WERI-Rb-1 (cell line): ENCODE results near the gene HOGA1.
"Not testable (repeated sequence)": the region's sequence is repeated elsewhere in the genome, so short reads cannot be mapped to it uniquely, and the experiment has no call there.

Experiments used
- DNase-seq: peaks from one replicate; pipeline ENCODE4 v3.0.0-alpha.2; 2020
- H3K27ac ChIP-seq: fragments of 250-450 bp; sonication (Bioruptor Pico); 2 replicates; pipeline ENCODE4 v1.5.1; 2020; ENCODE audit warnings: mild to moderate bottlenecking, moderate library complexity
- H3K27me3 ChIP-seq: fragments of 250-450 bp; sonication (Bioruptor Pico); 2 replicates; pipeline ENCODE4 v1.5.1; 2021; ENCODE audit warnings: mild to moderate bottlenecking, low read depth, moderate library complexity; ENCODE audit not compliant: insufficient read depth, severe bottlenecking
- H3K36me3 ChIP-seq: fragments of 250-450 bp; sonication (Bioruptor Pico); 2 replicates; pipeline ENCODE4 v1.5.1; 2020; ENCODE audit warnings: mild to moderate bottlenecking, moderate library complexity
- H3K4me3 ChIP-seq: 2 replicates; pipeline ENCODE4 v1.5.1; 2011; ENCODE audit warnings: low read depth, mild to moderate bottlenecking, control low read depth, low read length
- H3K9me3 ChIP-seq: fragments of 250-450 bp; sonication (Bioruptor Pico); 2 replicates; pipeline ENCODE4 v1.5.1; 2021; ENCODE audit warnings: mild to moderate bottlenecking, moderate library complexity; ENCODE audit not compliant: severe bottlenecking
- TF ChIP-seq, protein P1 (sequence below): IDR thresholded peaks from 2 replicates; pipeline ENCODE4 v1.5.1; 2011; ENCODE audit warnings: low read depth, mild to moderate bottlenecking, control low read depth, inconsistent platforms, low read length

Gene HOGA1

DNA sequence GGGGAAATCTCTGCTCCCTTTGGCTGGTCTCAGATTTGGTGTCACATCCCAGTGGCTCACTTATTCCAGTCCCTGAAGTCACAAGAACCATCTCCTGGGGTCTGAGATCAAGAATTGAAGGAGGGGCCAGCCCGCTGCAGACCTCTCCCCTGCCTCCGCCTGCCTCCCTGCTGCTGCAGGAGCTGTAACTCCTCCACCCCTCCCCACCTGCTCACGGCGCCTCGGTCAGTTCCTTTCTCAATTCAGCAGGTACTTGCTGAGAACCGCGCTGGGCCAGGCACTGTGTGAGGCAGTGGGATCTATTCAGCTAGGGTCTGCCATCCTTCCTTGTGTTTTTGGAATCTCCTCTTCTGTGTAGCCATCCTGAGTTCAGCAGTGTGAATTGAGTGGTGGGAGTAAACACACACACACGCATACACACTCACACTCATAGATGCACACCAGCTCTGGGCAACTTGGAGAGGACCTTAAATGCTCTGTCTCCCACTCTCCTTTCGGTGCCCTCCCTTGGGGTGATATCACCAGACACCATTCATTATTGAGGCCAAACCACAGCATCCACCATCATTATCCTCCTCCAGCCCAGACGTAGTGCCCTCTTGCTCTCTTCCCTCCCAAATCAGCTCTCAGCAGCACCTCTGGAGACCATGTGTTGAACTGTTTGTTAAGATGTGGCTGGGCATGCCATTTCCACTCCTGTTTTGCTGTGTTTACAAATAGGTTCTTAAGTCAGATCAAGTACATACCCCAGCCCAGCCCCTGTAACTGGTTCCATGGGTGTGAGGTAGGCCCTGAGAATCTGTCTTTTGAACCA lies 33.6 kb upstream of the HOGA1 start:
- TF ChIP-seq, protein P1, sequence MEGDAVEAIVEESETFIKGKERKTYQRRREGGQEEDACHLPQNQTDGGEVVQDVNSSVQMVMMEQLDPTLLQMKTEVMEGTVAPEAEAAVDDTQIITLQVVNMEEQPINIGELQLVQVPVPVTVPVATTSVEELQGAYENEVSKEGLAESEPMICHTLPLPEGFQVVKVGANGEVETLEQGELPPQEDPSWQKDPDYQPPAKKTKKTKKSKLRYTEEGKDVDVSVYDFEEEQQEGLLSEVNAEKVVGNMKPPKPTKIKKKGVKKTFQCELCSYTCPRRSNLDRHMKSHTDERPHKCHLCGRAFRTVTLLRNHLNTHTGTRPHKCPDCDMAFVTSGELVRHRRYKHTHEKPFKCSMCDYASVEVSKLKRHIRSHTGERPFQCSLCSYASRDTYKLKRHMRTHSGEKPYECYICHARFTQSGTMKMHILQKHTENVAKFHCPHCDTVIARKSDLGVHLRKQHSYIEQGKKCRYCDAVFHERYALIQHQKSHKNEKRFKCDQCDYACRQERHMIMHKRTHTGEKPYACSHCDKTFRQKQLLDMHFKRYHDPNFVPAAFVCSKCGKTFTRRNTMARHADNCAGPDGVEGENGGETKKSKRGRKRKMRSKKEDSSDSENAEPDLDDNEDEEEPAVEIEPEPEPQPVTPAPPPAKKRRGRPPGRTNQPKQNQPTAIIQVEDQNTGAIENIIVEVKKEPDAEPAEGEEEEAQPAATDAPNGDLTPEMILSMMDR: no peak
- no peaks in the 10 kb centered on the region for H3K27me3 ChIP-seq
- H3K9me3 ChIP-seq: no peaks in the 10 kb centered on the region
- H3K36me3 ChIP-seq: no peaks in the 10 kb centered on the region
- H3K27ac ChIP-seq: peak overlapping the region; percentile 98
- H3K4me3 ChIP-seq: no peak overlapping the region
- DNase-seq: peak; percentile 63

DNA sequence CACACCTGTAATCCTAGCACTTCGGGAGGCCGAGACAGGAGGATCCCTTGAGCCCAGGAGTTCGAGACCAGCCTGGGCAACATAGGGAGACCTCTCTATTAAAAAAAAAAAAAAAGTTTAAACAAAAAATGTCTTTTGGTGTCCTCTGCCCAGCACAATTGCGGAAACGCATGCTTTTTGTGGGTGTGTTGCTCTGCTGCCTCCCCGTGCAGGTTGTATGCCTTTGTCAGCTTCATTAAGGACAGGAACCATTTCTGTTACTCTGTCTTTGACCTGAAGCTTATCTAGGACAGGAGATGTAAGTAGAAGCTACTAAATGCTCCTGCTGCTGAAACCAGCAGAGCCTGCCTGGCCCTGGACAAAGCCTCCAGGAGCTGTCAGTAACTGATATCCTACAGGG lies 32.9 kb upstream of the HOGA1 start:
- Histone ChIP-seq H3K4me3 (no peak overlapping the region), H3K36me3 (no peaks in the 10 kb centered on the region), H3K9me3 (no peaks in the 10 kb centered on the region), H3K27ac (peak overlapping the region; percentile 98), H3K27me3 (no peaks in the 10 kb centered on the region)
- DNase-seq: no peak
- TF ChIP-seq, protein P1: no peak

DNA sequence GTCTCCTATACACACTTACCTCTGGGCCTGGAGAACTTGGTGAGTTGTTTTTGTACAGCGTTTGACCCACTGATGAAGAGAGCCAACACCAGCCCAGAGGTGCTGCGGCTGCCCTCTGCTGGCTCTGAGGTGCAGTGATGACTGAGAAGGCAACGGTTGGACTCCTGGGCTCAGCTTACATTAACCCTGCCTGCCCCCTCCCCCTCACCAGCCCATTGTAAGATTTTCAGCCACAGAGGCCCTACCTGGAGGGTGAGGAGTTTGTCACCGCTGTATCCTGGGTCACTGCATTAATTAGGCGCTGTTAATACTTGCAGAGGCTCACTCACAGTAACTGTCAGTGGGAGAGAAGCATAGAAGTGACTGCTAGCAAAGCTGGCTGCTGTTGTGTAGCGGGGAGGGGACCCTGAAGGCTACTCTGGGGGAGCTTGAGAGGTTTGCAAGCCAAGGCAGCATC lies 30.6 kb upstream of the HOGA1 start:
- no peak overlapping the region for H3K27ac ChIP-seq
- TF ChIP-seq, protein P1: peak; percentile 95
- H3K9me3 ChIP-seq: no peaks in the 10 kb centered on the region

DNA sequence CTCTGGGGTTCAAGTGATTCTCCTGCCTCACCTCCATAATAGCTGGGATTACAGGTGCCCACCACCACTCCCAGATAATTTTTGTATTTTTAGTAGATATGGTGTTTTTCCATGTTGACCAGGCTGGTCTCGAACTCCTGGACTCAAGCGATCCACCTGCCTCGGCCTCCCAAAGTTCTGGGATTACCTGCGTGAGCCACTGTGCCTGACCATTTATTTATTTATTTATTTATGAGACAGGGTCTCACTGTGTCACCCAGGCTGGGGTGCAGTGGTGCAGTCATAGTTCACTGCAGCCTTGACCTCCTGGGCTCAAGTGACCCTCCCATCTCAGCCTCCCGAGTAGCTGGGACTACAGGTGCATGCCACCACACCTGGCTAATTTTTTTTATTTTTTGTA lies 29.9 kb upstream of the HOGA1 start:
- not testable (repeated sequence) for DNase-seq, H3K27ac ChIP-seq, H3K36me3 ChIP-seq, H3K4me3 ChIP-seq, H3K27me3 ChIP-seq, H3K9me3 ChIP-seq

More for the DNA sequence above, 30.6 kb upstream of the HOGA1 start:
- peak; percentile 79 for DNase-seq
- Histone ChIP-seq H3K4me3 (no peak overlapping the region), H3K27me3 (no peaks in the 10 kb centered on the region), H3K36me3 (no peaks in the 10 kb centered on the region)

DNA sequence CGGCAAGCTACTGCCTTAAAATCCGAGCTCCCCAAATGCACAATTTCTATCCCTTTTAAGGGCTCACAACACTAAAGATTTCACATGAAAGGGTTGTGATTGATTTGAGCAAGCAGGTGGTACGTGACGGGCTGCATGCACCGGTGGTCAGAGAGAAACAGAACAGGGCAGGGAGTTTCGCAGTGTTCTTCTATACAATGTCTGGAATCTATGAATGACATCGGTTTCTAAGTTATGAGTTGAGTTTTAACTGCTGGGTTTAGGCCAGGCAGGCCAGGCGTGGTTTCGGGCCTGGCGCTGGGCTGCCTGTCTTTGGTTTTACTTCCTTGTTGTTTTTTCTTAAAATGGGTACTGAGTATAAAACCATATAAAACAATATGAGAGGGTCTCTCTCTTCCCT lies 28.6 kb upstream of the HOGA1 start:
- H3K4me3 ChIP-seq, DNase-seq: not testable (repeated sequence)

DNA sequence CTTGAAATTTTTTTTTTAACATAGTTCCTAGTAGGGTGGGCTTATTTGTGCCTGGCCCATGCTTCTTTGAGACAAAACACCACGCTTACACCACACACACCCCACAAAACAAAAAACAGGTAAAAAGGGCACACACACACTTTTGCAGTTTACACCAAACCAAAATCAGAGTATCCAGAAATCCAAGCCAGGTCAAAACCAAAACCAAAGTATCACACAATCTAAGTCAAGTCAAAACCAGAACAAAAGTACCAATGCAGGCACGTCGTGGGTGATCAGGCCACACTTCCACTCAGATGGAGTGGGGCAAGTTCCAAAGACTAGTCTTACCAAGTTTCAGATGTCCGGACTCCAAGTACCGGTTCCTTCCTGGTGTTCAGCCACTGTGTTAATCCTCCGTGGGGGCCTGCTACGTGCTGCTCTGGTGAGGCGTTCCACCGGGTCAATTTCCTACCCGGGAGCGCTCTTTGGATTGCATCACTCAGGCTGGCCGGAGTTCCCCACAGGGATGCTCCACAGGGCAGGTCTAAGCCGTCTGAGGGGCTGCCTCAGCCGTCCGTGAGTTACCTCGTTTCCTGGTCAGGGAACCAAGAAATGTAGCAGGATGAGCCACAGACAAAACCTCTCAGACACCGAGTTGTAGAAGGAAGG lies 23.3 kb upstream of the HOGA1 start:
- not testable (repeated sequence) for H3K27ac ChIP-seq, DNase-seq, H3K9me3 ChIP-seq, H3K36me3 ChIP-seq, H3K4me3 ChIP-seq, H3K27me3 ChIP-seq

More for the DNA sequence above, 28.6 kb upstream of the HOGA1 start:
- H3K27me3 ChIP-seq, H3K36me3 ChIP-seq, H3K27ac ChIP-seq, H3K9me3 ChIP-seq: not testable (repeated sequence)

DNA sequence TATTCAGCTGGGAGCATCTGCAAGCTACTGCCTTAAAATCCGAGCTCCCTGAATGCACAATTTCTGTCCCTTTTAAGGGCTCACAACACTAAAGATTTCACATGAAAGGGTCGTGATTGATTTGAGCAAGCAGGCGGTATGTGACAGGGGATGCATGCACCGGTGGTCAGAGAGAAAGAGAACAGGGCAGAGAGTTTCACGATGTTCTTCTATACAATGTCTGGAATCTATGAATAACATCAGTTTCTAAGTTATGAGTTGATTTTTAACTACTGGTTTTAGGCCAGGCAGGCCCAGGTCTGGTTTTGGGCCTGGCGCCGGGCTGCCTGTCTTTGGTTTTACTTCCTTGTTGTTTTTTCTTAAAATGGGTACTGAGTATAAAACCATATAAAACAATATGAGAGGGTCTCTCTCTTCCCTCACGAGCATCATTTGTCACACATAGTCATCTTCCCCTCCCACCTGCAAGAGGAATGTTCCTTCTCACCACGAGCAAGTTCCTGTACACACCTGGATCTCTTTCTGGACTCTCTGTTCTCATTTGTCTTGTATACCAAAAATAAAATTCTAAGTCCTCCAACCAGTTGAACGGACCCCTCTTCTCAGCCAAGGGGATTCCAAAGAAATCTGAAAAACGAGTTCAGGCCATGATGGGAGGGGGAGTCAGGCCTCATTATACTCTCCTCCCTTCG lies 22.7 kb upstream of the HOGA1 start:
- not testable (repeated sequence) for DNase-seq

DNA sequence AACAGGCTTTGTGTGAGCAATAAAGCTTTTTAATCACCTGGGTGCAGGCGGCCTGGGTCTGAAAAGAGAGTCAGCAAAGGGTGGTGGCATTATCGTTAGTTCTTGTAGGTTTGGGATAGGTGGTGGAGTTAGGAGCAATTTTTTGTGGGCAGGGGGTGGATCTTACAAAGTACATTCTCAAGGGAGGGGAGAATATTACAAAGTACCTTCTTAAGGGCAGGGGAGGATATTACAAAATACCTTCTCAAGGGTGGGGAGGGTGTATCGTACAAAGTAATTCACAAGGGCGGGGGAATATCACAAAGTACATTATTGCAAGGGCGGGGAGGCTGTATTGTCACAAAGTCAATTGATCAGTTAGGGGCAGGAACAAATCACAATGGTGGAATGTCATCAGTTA lies 21.9 kb upstream of the HOGA1 start:
- not testable (repeated sequence) for H3K9me3 ChIP-seq, H3K4me3 ChIP-seq, H3K27me3 ChIP-seq, H3K27ac ChIP-seq, H3K36me3 ChIP-seq, DNase-seq

More for the DNA sequence above, 22.7 kb upstream of the HOGA1 start:
- H3K4me3 ChIP-seq, H3K9me3 ChIP-seq, H3K36me3 ChIP-seq, H3K27me3 ChIP-seq, H3K27ac ChIP-seq: not testable (repeated sequence)
